Kidney capillary endothelial cell (primary cell): ENCODE results near the gene BCAS3.
A peak's percentile ranks its signal among the peaks of the same experiment; 100 is the strongest.
"Not testable (repeated sequence)": the region's sequence is repeated elsewhere in the genome, so short reads cannot be mapped to it uniquely, and the experiment has no call there.

ENCODE experiments used
- DNase-seq: peaks from one replicate; pipeline ENCODE4 v3.0.0-alpha.2; 2018; ENCODE audit warnings: low spot score

BCAS3 gene

DNA sequence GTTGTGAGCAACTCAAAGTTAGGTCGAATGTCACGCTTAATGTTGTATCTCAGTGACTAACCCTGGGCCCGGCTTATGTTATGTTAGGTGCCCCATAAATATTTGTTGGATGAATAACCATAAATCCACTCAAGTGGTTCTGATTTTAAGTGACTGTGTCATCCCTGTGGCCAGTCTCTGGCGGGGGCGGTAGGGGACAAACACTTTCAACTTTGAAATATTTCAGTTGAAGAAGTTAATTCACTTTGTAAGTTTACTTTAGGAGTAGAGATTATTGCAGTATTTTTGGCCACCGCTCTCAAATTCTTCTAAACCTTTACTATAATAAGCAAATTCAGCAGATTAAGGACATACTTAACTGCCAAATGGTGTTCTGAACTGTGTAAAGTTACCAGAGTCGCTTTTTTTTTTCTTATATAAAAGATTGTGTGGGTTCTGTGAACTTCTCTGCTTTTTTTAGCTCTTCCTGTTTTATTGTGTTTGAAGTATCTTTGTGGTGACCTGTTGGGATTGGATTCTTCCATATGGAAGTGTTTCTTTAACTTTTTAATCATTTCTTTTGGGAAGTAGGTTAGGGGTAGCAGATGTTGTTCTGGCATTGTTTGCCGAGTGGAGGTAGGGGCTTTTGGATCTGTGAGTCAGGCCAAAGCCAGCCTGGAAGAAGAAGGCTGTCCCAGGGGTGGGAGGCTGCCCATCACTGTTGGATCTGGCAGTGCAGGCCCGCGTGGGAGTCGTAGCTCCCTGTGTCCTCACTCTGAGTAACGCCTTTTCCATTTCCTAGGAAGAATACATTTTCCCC, 660.5 kb downstream of the BCAS3 start:
- DNase-seq, result peak; percentile 46

DNA sequence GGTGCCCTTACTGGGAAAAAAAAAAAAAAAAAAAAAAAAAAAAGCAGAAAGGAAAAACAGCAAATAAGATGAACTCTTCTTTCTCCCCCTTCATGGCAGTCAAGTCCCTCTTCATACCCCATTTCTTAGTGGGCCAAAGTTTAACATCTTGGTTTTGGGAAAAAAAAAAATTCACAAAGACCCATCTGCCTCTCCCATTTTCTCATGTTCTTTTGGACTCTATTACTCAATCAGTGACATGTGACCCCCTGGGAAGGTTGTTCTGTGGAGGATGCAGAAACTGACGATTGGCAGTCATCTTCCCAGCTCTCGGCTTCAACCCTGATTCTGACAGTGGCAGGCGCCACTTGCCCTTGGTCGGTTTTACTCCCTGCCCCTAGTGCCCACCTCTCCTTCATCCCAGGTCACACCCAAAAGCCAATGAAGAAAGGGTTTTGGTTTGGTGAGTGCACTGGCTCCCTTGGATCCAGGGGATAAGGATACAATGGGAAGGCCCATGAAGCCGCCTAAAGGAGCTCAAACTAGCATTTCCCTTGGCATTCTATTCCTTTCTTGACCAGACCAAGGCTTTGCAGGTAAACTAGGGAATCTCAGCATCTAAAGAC, 661.3 kb downstream of the BCAS3 start:
- DNase-seq, result no peak

DNA sequence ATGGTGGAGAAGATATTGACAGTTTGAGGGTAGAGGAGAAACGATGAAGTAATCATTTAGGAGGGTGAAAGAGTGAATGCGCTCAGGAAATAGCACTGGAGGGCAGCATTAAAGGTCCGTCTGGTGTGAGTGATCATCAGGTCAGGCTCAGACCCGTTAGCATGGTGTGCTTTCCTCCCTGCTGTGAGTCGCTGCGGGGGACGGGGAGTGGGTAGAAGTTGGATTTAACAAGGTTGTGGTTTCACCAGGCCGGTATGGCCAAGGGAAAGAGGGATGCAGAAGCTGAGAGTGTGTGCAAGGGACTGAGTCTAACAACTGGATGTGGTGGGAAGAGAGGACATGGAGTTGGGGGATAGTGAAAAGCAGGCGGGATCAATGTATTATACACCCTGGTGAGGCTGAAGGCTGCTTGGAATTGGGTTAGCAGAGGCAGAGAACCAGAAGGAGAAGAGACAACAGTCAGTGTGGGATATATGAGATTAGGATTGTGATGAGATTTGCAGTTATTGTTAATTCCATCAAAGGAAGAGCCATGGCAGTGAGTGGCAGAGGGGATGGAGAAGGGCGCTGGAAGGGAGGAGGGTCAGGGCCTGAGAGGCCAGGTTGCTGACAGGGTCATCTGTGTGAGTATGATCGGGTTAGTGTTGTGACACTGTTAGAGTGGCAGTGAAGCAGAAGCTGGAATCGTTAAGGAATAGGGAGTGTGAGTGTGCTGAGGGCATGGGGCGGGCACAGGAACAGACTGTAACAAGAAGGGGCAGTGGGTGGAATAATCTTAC, 663.0 kb downstream of the BCAS3 start:
- DNase-seq, result no peak

GRCh38 chr17:61343576-61343975, 665.9 kb downstream of the BCAS3 start:
- no peak for DNase-seq

DNA sequence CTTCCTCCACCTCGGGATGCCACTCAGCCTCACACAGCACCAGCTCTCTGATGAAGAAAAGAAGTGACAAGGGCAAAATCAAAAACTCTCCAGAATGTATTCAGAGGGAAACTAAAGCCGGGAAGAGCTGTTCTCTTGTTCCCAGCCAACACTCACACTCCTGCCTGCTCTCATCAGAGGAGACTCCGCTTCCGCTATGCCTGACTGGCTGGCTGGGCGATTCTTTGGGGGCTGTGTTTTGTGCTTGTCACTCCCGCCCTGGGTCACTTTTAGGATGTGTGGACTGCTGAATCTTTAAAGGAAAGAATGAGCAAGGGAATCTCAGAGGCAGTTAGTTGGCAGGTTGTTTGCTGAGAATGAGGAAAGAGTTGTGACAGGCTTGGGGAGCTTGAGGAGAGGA, 667.4 kb downstream of the BCAS3 start:
- no peak for DNase-seq

- DNase-seq, result no peak
Observed at GRCh38 chr17:61345825-61346666, 668.4 kb downstream of the BCAS3 start.

DNA sequence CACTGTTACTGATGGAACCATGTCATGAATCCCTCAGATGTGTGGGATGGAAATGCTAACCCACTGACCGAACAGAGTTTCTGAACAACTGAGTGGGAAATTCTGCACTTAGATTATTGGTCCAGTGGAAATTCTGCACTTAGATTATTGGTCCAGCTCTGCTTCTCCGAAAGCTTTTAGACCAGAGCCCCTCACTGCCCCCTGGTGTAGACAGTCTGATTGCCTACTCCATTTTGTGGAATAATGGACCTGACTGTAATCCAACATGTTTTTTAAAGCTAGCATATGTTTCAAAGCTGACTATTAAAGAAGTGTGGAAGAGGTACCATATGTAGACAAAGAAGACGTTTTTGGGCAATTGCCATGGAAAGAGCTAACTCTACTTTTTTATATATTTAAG, 671.7 kb downstream of the BCAS3 start:
- DNase-seq, result no peak

GRCh38 chr17:61351745-61352407, 674.2 kb downstream of the BCAS3 start:
- no peak for DNase-seq

GRCh38 chr17:61352408-61352770, 674.7 kb downstream of the BCAS3 start:
- DNase-seq, result peak; percentile 78

GRCh38 chr17:61352781-61353491, 675.3 kb downstream of the BCAS3 start:
- no peak for DNase-seq

GRCh38 chr17:61353615-61354014, 676.0 kb downstream of the BCAS3 start:
- no peak for DNase-seq

DNA sequence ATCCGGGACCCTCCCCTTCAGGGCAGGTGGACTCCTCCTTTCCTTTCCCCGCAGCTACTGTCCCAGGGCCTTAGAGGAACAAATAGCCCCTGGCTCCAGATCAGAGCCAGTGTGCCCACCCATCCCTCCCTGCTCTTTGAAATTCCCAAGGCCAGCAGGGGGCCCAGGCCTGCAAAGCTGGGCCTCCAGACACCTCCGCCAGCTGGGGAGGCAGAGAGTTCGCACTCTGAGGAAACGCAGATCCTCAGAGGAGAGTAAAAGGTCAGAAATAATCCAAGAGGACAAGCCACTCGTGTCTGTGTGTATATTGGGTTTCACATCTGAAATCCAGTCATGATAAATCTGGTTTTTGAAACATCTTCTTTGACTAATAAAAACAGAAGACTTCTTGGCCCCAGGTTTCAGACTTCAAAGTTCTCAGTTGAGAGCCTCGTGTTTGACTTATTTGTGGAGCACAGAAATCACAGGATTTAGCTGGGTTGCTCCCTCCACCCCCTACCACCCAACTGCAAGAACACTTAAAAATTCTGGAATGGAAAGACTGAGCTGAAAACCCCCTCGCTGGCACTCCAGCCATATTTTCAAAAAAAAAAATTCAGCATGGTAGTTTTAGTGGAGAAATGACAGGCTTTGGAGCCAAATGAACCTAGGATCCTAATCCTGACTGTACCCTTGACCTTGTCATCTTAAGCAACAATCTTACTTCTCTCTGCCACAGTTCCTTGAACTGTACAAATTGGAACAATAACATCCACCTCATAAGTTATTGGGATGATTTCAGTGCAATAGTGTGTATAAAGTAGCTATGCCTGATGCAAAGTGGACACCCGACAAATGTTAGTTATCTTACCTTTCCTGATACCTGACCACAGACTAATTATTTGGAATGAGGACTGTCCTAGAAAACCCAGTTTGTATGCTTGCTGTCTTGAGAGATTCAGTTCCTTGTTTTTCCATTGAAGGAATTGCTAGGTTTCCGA, 677.5 kb downstream of the BCAS3 start:
- no peak for DNase-seq

- DNase-seq, result not testable (repeated sequence)
Observed at GRCh38 chr17:61357061-61357460, 679.4 kb downstream of the BCAS3 start.

DNA sequence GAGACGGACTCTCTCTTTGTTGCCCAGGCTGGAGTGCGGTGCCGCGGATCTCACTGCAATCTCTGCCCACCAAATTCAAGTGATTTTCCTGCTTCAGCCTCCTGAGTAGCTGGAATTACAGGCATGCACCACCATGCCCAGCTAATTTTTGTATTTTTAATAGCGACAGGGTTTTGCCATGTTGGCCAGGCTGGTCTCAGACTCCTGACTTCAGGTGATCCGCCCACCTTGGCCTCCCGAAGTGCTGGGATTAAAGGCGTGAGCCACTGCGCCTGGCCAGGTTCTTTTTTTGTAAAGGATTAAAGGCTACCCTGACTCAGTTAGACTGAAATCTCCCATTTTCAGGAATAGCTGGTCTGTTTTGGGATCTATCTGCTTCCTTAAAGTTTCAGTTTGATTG, 681.9 kb downstream of the BCAS3 start:
- not testable (repeated sequence) for DNase-seq

DNA sequence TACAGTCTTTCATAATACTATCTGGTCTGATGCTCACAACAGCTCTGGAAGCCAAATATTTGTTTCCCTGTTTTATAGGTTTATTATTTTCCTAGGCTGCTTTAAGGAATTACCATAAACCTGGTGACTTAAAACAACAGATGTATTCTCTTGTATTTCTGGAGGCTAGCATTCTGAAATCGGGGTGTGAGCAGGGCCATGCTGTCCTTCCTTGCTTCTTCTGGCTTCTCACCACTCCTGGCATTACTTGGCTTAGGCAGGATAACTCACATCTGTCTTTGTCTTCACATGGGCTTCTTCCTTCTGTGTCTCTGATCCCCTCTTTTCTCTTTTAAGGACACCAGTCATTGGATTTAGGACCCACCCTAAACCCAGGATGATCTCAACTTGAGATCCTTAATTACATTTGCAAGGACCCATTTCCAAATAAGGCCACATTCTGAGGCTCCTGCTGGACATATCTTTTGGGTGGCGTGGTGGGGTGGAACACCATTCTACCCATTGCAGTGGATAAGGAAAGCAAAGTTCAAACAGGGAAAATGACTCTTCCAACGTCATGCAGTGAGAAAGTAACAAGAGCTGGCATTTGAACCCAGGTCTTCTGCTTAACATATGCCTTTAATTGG, 682.8 kb downstream of the BCAS3 start:
- DNase-seq, result no peak

GRCh38 chr17:61361084-61361483, 683.4 kb downstream of the BCAS3 start:
- DNase-seq, result no peak

GRCh38 chr17:61362396-61362795, 684.7 kb downstream of the BCAS3 start:
- DNase-seq, result no peak

DNA sequence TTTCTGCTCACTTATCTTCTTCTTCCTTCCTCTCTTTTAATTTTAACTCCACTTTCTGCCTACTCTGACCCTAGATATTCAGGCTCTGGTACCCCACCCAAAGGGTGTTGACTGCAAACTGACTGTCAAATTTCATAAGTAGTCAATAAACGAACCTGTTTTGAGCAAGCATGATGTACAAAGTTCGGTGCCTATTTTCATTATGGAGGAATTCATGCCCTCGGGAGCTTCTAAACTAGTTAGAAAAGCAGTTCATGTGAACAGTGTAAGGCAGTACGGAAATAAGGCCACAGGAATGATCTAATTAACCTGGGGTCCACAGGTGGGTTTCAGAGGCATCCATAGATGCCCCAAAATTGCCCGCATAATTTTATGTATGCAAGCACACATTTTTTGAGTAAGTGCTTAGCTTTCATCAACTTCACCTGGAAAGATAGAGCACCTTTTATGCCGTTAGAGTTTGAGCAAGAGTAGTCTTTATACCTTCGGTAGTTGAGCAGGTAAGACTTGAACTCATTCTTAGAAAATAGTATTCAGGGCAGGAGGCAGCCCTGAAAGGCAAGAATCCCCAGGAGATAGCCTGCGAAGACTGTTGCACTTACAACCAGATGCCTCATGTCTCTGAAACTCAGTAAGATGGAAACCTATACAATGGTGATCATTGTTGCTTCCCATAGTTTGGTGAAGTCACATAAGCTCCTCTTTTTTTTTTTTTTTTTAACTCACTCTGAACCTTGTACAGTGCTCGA, 685.4 kb downstream of the BCAS3 start:
- no peak for DNase-seq
